GM13976 (cell line): Measurements from ENCODE around the gene PRLR.

Source experiments
- DNase-seq: peaks from one replicate; pipeline ENCODE4 v3.0.0; 2012; ENCODE audit warnings: low spot score
- CTCF ChIP-seq: IDR thresholded peaks from 2 replicates; pipeline ENCODE4 v1.5.1; 2012; ENCODE audit warnings: borderline replicate concordance, mild to moderate bottlenecking; ENCODE audit not compliant: insufficient read depth; ENCODE audit errors: extremely low read depth, missing control alignments, control extremely low read depth
- in situ Hi-C: fragments of 300-500 bp; cut with MboI; formaldehyde crosslinking; loops from one replicate; pipeline ENCODE4 v1.12.0; 2022; ENCODE audit warnings: low sequenced_read_pairs, mixed read lengths, inconsistent platforms; ENCODE audit not compliant: unreplicated experiment

The PRLR gene

GRCh38 chr5:35009657-35010056 is 220.6 kb downstream of the PRLR start:
- in situ Hi-C loops, result loop anchor here (25.0 kb wide), 1 partner anchor 522 kb away; no protein-coding TSS in a partner anchor
- no peak for DNase-seq
- no peak for TF ChIP-seq CTCF

GRCh38 chr5:35009019-35009418 is 221.3 kb downstream of the PRLR start:
- TF ChIP-seq CTCF, result no peak
- in situ Hi-C loops, result loop anchor here (25.0 kb wide), 1 partner anchor 522 kb away; no protein-coding TSS in a partner anchor
- DNase-seq, result no peak

- DNase-seq, result no peak
- in situ Hi-C loops, result loop anchor here (25.0 kb wide), 1 partner anchor 517 kb away; no protein-coding TSS in a partner anchor
- TF ChIP-seq CTCF, result no peak
Observed at GRCh38 chr5:35004771-35005170, 225.5 kb downstream of the PRLR start.

GRCh38 chr5:35004200-35004599 is 226.1 kb downstream of the PRLR start:
- no peak for TF ChIP-seq CTCF
- in situ Hi-C loops, result loop anchor here (25.0 kb wide), 1 partner anchor 517 kb away; no protein-coding TSS in a partner anchor

GRCh38 chr5:35003018-35003957 is 227.0 kb downstream of the PRLR start:
- peak; percentile 78 for TF ChIP-seq CTCF
- peak; percentile 79 for DNase-seq
- in situ Hi-C loops, result loop anchor here (25.0 kb wide), 1 partner anchor 516 kb away; no protein-coding TSS in a partner anchor

More at GRCh38 chr5:35004200-35004599, 226.1 kb downstream of the PRLR start:
- DNase-seq, result no peak

- no peak for TF ChIP-seq CTCF
- in situ Hi-C loops, result loop anchor here (25.0 kb wide), 1 partner anchor 515 kb away; no protein-coding TSS in a partner anchor
- DNase-seq, result no peak
Observed at GRCh38 chr5:35002459-35002858, 227.8 kb downstream of the PRLR start.
